ENCODE results near the gene RABL6. TPM values are rescaled to one million over a fixed set of nuclear protein-coding genes. Genes with fewer than 3 reads are reported as not detected.

Gene RABL6
- total RNA-seq, 1 experiment from 2014 or later = 68.9 TPM

DNA sequence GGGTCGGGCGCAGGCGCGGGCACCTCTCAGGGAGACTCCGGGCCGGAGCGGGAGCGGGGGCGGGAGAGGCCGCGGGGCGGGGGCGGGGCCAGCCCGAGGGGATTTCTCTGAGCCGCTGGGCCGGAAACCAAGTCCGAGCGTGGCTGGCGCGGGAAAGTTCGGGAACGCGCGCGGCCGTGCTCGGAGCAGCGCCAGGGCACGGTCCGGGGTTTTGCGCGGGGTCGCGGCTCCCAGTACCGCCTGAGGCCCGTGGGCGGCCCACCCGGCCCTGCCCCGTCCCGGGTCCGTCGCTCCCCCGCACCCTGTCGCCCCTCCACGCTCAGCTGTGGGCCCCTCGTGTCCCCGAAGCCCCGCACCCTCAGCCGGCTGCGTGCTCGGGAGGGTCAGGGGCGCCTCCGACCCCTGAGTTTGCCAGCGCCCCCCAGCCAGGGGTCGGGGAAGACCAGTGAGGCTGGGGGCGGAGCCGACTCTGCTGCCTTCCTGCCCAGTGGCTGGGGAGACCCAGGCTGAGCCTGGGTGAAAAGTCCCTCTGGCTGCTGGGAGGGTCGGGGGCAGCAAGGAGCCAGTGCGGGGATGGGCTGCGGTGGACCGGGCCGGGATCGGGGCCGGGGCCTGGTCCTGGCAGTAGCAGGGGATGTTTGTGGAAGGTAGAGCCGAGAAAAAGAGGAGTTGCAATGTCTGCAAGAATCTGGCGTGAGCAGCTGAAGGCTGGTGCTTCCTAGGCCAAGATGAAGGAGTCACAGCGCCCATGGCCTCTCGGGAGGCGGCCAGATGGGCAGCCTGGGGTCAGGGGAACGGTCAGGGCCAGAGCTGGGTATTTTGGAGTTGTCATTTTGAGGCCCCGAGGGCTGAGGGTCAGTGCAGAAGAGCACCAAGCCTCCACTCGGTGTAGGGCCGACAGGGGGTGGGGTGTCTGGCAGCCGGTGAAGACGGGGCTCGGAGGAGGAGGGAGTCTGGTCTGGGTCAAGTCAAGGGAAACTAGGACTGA, 79.2 kb downstream of the RABL6 start:
- BruUV-seq (replicated peaks) = no TSS peak

DNA sequence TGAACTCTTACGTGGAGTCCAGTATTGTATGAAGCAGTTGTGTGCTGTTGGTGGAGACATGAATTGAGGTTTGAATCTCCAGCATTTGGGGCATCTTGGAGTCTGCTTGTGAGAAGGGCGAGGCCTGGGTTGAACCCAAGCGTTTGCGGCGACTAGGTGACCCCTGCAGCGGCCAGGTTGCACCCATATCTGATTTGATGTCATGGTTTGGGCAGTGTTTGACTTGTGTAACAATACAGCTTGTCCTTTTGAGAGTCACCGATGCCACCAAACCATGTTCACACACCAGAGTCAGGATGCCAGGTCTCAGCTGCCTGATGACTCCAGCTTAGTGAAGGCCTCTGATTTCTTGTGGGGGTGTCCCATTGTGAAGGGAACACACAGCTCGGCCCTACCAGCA, 80.7 kb downstream of the RABL6 start:
- CTCF ChIA-PET = no interaction called here
- no TSS peak for BruUV-seq (replicated peaks)

More for the DNA sequence above, 79.2 kb downstream of the RABL6 start:
- CTCF ChIA-PET = interaction anchor here (0.6 to 1.3 kb wide), 2 partner anchors 15 kb away, joined by 5 to 11 read pairs; no protein-coding TSS in a partner anchor
- no peaks in the 10 kb centered on the region for H3K27me3 Mint-ChIP-seq (ENCODE audit: unreplicated experiment)
- H3K4me3 Mint-ChIP-seq (ENCODE audit: low read depth, unreplicated experiment) = peak overlapping the region; percentile 86
- DNase-seq = peak; percentile 17
- no peaks in the 10 kb centered on the region for H3K4me1 Mint-ChIP-seq (ENCODE audit: low read depth, unreplicated experiment)
- H3K27ac Mint-ChIP-seq (ENCODE audit: unreplicated experiment) = peak overlapping the region; percentile 66
- peaks cover 53% of the 10 kb centered on the region for H3K36me3 Mint-ChIP-seq (ENCODE audit: insufficient read depth, unreplicated experiment)
- TF ChIP-seq, protein P1, sequence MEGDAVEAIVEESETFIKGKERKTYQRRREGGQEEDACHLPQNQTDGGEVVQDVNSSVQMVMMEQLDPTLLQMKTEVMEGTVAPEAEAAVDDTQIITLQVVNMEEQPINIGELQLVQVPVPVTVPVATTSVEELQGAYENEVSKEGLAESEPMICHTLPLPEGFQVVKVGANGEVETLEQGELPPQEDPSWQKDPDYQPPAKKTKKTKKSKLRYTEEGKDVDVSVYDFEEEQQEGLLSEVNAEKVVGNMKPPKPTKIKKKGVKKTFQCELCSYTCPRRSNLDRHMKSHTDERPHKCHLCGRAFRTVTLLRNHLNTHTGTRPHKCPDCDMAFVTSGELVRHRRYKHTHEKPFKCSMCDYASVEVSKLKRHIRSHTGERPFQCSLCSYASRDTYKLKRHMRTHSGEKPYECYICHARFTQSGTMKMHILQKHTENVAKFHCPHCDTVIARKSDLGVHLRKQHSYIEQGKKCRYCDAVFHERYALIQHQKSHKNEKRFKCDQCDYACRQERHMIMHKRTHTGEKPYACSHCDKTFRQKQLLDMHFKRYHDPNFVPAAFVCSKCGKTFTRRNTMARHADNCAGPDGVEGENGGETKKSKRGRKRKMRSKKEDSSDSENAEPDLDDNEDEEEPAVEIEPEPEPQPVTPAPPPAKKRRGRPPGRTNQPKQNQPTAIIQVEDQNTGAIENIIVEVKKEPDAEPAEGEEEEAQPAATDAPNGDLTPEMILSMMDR (IDR thresholded peaks at IDR 0.05; ENCODE audit: unreplicated experiment) = no peak
- H3K9me3 Mint-ChIP-seq (ENCODE audit: low read depth, unreplicated experiment) = no peaks in the 10 kb centered on the region
- intact Hi-C loops (cut with micrococcal nuclease; ENCODE audit: unreplicated experiment) = loop anchor here (2.0 kb wide), 1 partner anchor 14 kb away; no protein-coding TSS in a partner anchor

DNA sequence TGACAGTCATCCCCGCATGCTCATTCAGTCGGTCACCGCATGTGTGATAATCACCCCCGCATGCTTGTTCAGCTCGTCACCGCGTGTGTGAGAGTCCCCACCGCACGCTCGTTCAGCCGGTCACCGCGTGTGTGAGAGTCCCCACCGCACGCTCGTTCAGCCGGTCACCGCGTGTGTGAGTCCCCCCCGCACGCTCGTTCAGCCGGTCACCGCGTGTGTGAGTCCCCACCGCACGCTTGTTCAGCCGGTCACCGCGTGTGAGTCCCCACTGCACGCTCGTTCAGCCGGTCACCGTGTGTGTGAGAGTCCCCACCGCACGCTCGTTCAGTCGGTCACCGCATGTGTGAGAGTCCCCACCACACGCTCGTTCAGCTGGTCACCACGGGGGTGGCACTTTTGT, 82.1 kb downstream of the RABL6 start:
- no peaks in the 10 kb centered on the region for H3K27me3 Mint-ChIP-seq (ENCODE audit: unreplicated experiment)
- H3K9me3 Mint-ChIP-seq (ENCODE audit: low read depth, unreplicated experiment) = no peaks in the 10 kb centered on the region
- no peak overlapping the region for H3K4me3 Mint-ChIP-seq (ENCODE audit: low read depth, unreplicated experiment)
- CTCF ChIA-PET = no interaction called here
- no peak for DNase-seq
- TF ChIP-seq, protein P1 (IDR thresholded peaks at IDR 0.05; ENCODE audit: unreplicated experiment) = no peak
- no TSS peak for BruUV-seq (replicated peaks)
- H3K36me3 Mint-ChIP-seq (ENCODE audit: insufficient read depth, unreplicated experiment) = peaks cover 46% of the 10 kb centered on the region
- intact Hi-C loops (cut with micrococcal nuclease; ENCODE audit: unreplicated experiment) = no loop called here
- H3K4me1 Mint-ChIP-seq (ENCODE audit: low read depth, unreplicated experiment) = peaks cover 10% of the 10 kb centered on the region
- H3K27ac Mint-ChIP-seq (ENCODE audit: unreplicated experiment) = no peak overlapping the region

More for the DNA sequence above, 80.7 kb downstream of the RABL6 start:
- H3K27ac Mint-ChIP-seq (ENCODE audit: unreplicated experiment) = no peak overlapping the region
- no peak for DNase-seq
- peaks cover 43% of the 10 kb centered on the region for H3K36me3 Mint-ChIP-seq (ENCODE audit: insufficient read depth, unreplicated experiment)
- intact Hi-C loops (cut with micrococcal nuclease; ENCODE audit: unreplicated experiment) = no loop called here
- no peaks in the 10 kb centered on the region for H3K9me3 Mint-ChIP-seq (ENCODE audit: low read depth, unreplicated experiment)
- H3K4me3 Mint-ChIP-seq (ENCODE audit: low read depth, unreplicated experiment) = no peak overlapping the region
- no peaks in the 10 kb centered on the region for H3K27me3 Mint-ChIP-seq (ENCODE audit: unreplicated experiment)
- no peaks in the 10 kb centered on the region for H3K4me1 Mint-ChIP-seq (ENCODE audit: low read depth, unreplicated experiment)
- TF ChIP-seq, protein P1 (IDR thresholded peaks at IDR 0.05; ENCODE audit: unreplicated experiment) = no peak

DNA sequence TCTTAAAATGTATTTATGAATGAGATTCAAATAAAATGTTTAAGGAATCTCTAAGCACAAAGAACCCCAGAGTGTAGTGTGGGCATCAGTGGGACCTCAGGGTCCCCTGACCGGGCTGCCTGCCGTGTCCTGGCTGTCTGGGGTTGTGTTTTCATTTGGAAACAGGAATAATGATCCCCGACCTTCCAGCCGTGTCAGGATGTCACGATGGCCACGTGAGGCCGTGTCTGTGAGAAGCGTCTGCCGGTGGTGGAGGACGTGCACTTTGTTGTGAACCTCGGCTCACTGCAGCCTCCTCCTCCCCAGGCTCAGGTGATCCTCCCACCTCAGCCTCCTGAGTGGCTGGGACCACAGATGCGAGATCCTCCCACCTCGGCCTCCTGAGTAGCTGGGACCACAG, 82.9 kb downstream of the RABL6 start:
- TF ChIP-seq, protein P1 (IDR thresholded peaks at IDR 0.05; ENCODE audit: unreplicated experiment) = no peak
- Mint-ChIP-seq H3K4me3 (ENCODE audit: low read depth, unreplicated experiment) (no peak overlapping the region), H3K9me3 (ENCODE audit: low read depth, unreplicated experiment) (no peaks in the 10 kb centered on the region), H3K27ac (ENCODE audit: unreplicated experiment) (no peak overlapping the region), H3K27me3 (ENCODE audit: unreplicated experiment) (no peaks in the 10 kb centered on the region), H3K36me3 (ENCODE audit: insufficient read depth, unreplicated experiment) (peaks cover 39% of the 10 kb centered on the region), H3K4me1 (ENCODE audit: low read depth, unreplicated experiment) (peaks cover 12% of the 10 kb centered on the region)
- CTCF ChIA-PET = no interaction called here
- intact Hi-C loops (cut with micrococcal nuclease; ENCODE audit: unreplicated experiment) = no loop called here
- no TSS peak for BruUV-seq (replicated peaks)
- no peak for DNase-seq

Small RNAs within 50 kb of the gene (microRNA-seq; reads per million reads assigned to microRNA genes)
- gene MIR4292 = not detected
- gene MIR4479 = 4.6 reads per million, percentile 11 among the genes with 10 or more reads in this experiment

Other genes starting within 250 kb of the RABL6 start
- 1.2 and 1.3 TPM in 2 replicates for gene EGFL7, start 145.0 kb upstream of the RABL6 start, total RNA-seq (2022)
- 40.4 and 45.4 TPM in 2 replicates for gene AGPAT2, start 120.5 kb upstream of the RABL6 start, total RNA-seq (2022)
- 4.0 TPM in 2 replicates for gene DIPK1B, start 95.4 kb upstream of the RABL6 start, total RNA-seq (2022)
- gene LCN10, start 65.0 kb upstream of the RABL6 start, total RNA-seq (2022) = 0.33 and 1.9 TPM in 2 replicates
- gene LCN6, start 59.4 kb upstream of the RABL6 start, total RNA-seq (2022) = not detected in 2 replicates
- gene LCN8, start 49.7 kb upstream of the RABL6 start, total RNA-seq (2022) = not detected in 2 replicates
- gene LCN15, start 43.4 kb upstream of the RABL6 start, total RNA-seq (2022) = not detected in 2 replicates
- 64.1 and 75.8 TPM in 2 replicates for gene TMEM141, start 16.6 kb upstream of the RABL6 start, total RNA-seq (2022)
- 0.38 TPM in 1 of 2 replicates, not detected in the other for gene CCDC183, start 11.6 kb upstream of the RABL6 start, total RNA-seq (2022)
- gene AJM1, start 34.5 kb downstream of the RABL6 start, total RNA-seq (2022) = 2.9 and 3.2 TPM in 2 replicates
- 44.1 and 48.7 TPM in 2 replicates for gene PHPT1, start 41.5 kb downstream of the RABL6 start, total RNA-seq (2022)
- 3.1 and 3.6 TPM in 2 replicates for gene MAMDC4, start 44.4 kb downstream of the RABL6 start, total RNA-seq (2022)
- gene EDF1, start 58.4 kb downstream of the RABL6 start, total RNA-seq (2022) = 233 and 238 TPM in 2 replicates
- 47.8 and 50.5 TPM in 2 replicates for gene TRAF2, start 78.6 kb downstream of the RABL6 start, total RNA-seq (2022)
- gene FBXW5, start 136.8 kb downstream of the RABL6 start, total RNA-seq (2022) = 49.9 and 50.8 TPM in 2 replicates
- gene C8G, start 137.3 kb downstream of the RABL6 start, total RNA-seq (2022) = 3.9 and 4.0 TPM in 2 replicates
- 3.8 and 3.9 TPM in 2 replicates for gene LCN12, start 144.3 kb downstream of the RABL6 start, total RNA-seq (2022)
- not detected in 2 replicates for gene PTGDS, start 169.6 kb downstream of the RABL6 start, total RNA-seq (2022)
- 0.22 TPM in 1 of 2 replicates, not detected in the other for gene LCNL1, start 175.0 kb downstream of the RABL6 start, total RNA-seq (2022)
- 38.3 and 43.7 TPM in 2 replicates for gene PAXX, start 184.5 kb downstream of the RABL6 start, total RNA-seq (2022)
- 0.35 and 0.91 TPM in 2 replicates for gene CLIC3, start 188.6 kb downstream of the RABL6 start, total RNA-seq (2022)
- 47.6 and 50.7 TPM in 2 replicates for gene ABCA2, start 220.3 kb downstream of the RABL6 start, total RNA-seq (2022)
- gene FUT7, start 224.1 kb downstream of the RABL6 start, total RNA-seq (2022) = not detected in 2 replicates
- 65.2 and 78.6 TPM in 2 replicates for gene NPDC1, start 238.2 kb downstream of the RABL6 start, total RNA-seq (2022)
- gene ENTPD2, start 246.1 kb downstream of the RABL6 start, total RNA-seq (2022) = 3.8 and 5.8 TPM in 2 replicates